Colonic mucosa (tissue), 4 donors: ENCODE measurements around the gene GPR65. TPM values are rescaled to one million over a fixed set of nuclear protein-coding genes. Genes with fewer than 3 reads are reported as not detected.

ENCODE experiments used
- DNase-seq: peaks from one replicate; pipeline ENCODE4 v3.0.0-alpha.2; 2020
- H3K27ac ChIP-seq: fragments of 200-600 bp; one replicate; pipeline ENCODE4 v1.8.0; 2021
- H3K27me3 ChIP-seq: fragments of 200-600 bp; one replicate; pipeline ENCODE4 v1.8.0; 2021
- H3K36me3 ChIP-seq: fragments of 200-600 bp; one replicate; pipeline ENCODE4 v1.8.0; 2021
- H3K4me1 ChIP-seq: fragments of 200-600 bp; one replicate; pipeline ENCODE4 v1.8.0; 2021; ENCODE audit warnings: mild to moderate bottlenecking
- H3K4me3 ChIP-seq: fragments of 200-600 bp; one replicate; pipeline ENCODE4 v1.8.0; 2021
- H3K9ac ChIP-seq, 2 donors: one replicate each; pipeline ENCODE4 v1.7.0; 2013; ENCODE audit warnings: control low read depth in 2 of 2, low read depth in 2 of 2, low read length in 2 of 2
- H3K9me3 ChIP-seq: fragments of 200-600 bp; one replicate; pipeline ENCODE4 v1.8.0; 2021
- intact Hi-C: fragments of 100-400 bp; cut with DNase I; formaldehyde crosslinking; loops from one replicate; pipeline ENCODE4 v1.14.1; 2022
- total RNA-seq, 2 donors: library from RNA; stranded (reverse); fragmentation: NEBNext Ultra II Directional in 1 of 2; extraction: Animal tissue kit (Norgen Biotek cat#: 25700) in 1 of 2; gene quantifications; one replicate each; pipeline ENCODE4 v1.2.1, GENCODE V29; 2021
- TF ChIP-seq, protein P1 (sequence below): fragments of 200-600 bp; IDR thresholded peaks from one replicate; pipeline ENCODE4 v1.8.0; 2022; ENCODE audit warnings: antibody characterized with exemption, mild to moderate bottlenecking
- donor health status: healthy.
- donor health status: DM: no; HTN: no; CAD: no.
- donor health status: DM: no; HTN: no; CAD: no.

The GPR65 gene
- total RNA-seq, 2 donors from 2014 or later = 0.35 to 1.2 TPM

DNA sequence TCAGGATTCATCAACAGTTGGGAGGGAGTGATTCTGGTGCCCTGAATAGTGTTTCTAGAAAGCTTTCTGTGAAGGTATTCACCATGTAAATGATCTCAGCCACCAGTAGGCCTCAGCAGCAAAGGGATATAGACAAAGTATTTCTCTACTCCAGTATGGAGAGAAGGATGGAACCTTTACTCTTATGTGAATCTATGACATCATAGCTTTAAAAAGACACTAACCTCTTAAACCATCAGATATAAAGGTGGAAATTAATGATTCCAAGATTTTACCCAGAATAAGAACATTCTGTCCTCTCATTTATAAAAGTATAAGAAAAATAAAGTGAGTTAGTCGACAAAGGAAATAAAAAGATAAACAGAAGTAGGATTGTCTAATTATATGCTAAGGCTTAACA is 4.6 kb downstream of the GPR65 start:
- intact Hi-C loops = no loop called here
- TF ChIP-seq, protein P1, sequence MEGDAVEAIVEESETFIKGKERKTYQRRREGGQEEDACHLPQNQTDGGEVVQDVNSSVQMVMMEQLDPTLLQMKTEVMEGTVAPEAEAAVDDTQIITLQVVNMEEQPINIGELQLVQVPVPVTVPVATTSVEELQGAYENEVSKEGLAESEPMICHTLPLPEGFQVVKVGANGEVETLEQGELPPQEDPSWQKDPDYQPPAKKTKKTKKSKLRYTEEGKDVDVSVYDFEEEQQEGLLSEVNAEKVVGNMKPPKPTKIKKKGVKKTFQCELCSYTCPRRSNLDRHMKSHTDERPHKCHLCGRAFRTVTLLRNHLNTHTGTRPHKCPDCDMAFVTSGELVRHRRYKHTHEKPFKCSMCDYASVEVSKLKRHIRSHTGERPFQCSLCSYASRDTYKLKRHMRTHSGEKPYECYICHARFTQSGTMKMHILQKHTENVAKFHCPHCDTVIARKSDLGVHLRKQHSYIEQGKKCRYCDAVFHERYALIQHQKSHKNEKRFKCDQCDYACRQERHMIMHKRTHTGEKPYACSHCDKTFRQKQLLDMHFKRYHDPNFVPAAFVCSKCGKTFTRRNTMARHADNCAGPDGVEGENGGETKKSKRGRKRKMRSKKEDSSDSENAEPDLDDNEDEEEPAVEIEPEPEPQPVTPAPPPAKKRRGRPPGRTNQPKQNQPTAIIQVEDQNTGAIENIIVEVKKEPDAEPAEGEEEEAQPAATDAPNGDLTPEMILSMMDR = no peak
- Histone ChIP-seq H3K4me3 (no peak overlapping the region), H3K4me1 (no peaks in the 10 kb centered on the region), H3K9me3 (no peaks in the 10 kb centered on the region), H3K36me3 (no peaks in the 10 kb centered on the region), H3K27ac (no peak overlapping the region), H3K27me3 (no peaks in the 10 kb centered on the region), H3K9ac (no peak overlapping the region)
- DNase-seq = no peak

DNA sequence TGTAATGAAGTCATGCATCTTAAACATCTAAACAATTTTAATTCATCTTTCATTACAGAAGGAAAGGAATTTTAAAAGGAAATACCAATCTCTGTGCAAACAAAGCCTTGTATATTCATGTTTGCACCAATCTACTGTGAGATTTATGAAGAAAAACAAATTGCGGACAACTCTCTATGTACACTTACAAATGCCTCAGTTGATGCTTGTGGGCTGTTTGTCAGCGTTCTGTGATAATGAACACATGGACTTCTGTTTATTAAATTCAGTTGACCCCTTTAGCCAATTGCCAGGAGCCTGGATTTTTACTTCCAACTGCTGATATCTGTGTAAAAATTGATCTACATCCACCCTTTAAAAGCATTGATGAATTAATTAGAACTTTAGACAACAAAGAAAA is 5.4 kb downstream of the GPR65 start:
- Histone ChIP-seq H3K36me3 (no peaks in the 10 kb centered on the region), H3K9ac (no peak overlapping the region), H3K27me3 (no peaks in the 10 kb centered on the region), H3K4me1 (no peaks in the 10 kb centered on the region), H3K9me3 (no peaks in the 10 kb centered on the region), H3K27ac (no peak overlapping the region), H3K4me3 (no peak overlapping the region)
- DNase-seq = no peak
- TF ChIP-seq, protein P1 = no peak
- intact Hi-C loops = loop anchor here (10.0 kb wide), 1 partner anchor 374 kb away; the partner anchor contains the start of gene SPATA7

DNA sequence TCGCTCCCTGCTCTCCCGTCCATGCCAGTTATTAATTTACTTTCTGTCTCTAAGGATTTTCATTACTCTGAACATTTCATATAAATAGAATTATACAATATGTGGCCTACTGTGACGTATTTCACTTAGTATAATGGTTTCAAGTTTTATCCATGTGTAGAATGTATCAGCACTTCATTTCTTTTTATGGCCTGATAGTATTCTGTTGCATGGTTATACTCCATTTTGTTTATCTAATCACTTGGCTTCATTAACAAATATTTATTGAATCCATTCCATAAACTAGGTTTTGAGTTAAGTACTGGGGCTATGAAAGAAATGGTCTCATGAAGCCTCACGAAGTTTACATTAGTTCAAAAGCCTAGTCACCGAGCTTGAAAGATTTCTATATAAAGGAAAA is 7.6 kb downstream of the GPR65 start:
- TF ChIP-seq, protein P1 = no peak
- intact Hi-C loops = loop anchor here (10.0 kb wide), 1 partner anchor 372 kb away; the partner anchor contains the start of gene SPATA7

DNA sequence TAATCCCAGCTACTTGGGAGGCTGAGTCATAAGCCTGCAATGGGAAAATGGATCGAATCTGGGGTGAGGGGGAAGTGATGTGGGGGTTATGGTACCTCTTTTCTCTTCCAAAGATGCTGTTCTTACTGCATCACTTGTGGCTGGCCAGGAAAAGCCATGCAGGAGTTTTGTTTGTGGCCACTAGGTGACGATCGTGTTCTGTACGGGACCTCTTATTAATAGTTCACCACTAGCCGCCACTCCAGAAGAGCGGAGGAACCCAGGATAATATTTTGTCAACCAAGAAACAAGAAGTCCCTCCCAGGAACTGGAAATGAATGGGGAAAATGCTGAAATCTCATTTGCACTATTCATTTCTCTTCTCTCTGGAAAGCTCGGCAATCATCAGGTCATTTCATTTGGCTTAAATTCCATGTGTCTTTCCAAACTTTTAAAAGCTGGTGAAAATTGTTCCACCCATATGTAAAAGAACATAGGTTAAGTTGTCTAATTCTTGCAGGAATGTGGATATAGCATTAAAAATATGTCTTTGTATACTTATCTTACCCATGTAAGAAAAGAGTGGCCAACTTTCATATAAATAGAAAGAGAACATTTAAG is 8.9 kb downstream of the GPR65 start:
- Histone ChIP-seq H3K4me1 (no peaks in the 10 kb centered on the region), H3K27me3 (no peaks in the 10 kb centered on the region), H3K27ac (no peak overlapping the region), H3K9ac (no peak overlapping the region), H3K4me3 (no peak overlapping the region), H3K36me3 (no peaks in the 10 kb centered on the region), H3K9me3 (no peaks in the 10 kb centered on the region)
- TF ChIP-seq, protein P1 = peak; percentile 86
- intact Hi-C loops = loop anchor here (2.0 to 10.0 kb wide), 2 partner anchors 155 to 371 kb away; partner anchors contain the start of gene SPATA7
- DNase-seq = peak; percentile 70

More for the DNA sequence above, 7.6 kb downstream of the GPR65 start:
- Histone ChIP-seq H3K9me3 (no peaks in the 10 kb centered on the region), H3K27ac (no peak overlapping the region), H3K9ac (no peak overlapping the region), H3K36me3 (no peaks in the 10 kb centered on the region), H3K4me1 (no peaks in the 10 kb centered on the region), H3K27me3 (no peaks in the 10 kb centered on the region), H3K4me3 (no peak overlapping the region)
- no peak for DNase-seq

DNA sequence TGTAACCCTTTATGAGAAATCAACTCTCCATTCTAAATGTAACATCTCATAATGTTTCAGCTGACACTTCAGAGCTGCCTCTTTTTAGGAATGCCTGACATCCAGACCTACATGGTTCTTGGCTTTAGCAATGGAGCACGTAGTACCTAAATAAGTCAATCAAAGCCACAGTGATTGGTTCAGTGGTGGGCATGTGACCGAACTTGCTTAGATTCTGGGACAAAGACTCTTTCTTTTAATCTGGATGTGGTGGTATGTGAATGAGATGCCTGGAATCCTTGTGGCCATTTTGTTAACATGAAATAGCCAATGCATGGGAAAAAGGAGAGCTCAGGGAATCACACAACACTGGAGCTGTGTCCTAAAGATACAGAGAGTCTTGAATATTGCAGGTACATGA is 11.8 kb downstream of the GPR65 start:
- H3K27ac ChIP-seq = no peak overlapping the region
- TF ChIP-seq, protein P1 = no peak
- intact Hi-C loops = loop anchor here (10.0 kb wide), 1 partner anchor 368 kb away; the partner anchor contains the start of gene SPATA7
- no peaks in the 10 kb centered on the region for H3K36me3 ChIP-seq
- no peak overlapping the region for H3K4me3 ChIP-seq
- DNase-seq = no peak
- no peaks in the 10 kb centered on the region for H3K9me3 ChIP-seq
- H3K9ac ChIP-seq = no peak overlapping the region
- H3K4me1 ChIP-seq = no peaks in the 10 kb centered on the region
- no peaks in the 10 kb centered on the region for H3K27me3 ChIP-seq
